ENCODE results near the gene ARHGEF7. TPM values are rescaled to one million over a fixed set of nuclear protein-coding genes. Genes with fewer than 3 reads are reported as not detected.
"Not testable (repeated sequence)": the region's sequence is repeated elsewhere in the genome, so short reads cannot be mapped to it uniquely, and the experiment has no call there.

Gene ARHGEF7
- total RNA-seq, 4 donors from 2014 or later, result 69.9 to 163 (median 102) TPM

DNA sequence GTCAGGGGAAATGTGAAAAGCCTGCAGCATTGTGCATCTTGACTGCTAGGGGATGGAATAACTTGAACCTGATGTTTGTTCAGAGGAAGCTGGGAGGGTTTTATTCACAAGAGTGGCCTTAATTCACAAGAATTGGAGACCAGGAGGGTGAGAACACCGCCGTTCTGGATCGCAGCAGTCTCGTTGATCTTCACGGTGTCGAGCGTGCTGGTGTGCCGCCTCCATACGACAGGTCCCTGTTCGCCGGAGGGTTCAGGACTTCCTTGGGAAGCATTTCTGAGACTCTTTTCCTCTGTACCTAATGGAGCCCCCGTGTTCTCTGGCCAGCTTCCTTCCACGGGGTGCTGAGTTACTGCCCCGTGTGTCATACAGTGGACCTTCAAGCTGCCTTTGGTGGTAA lies 66.9 kb downstream of the ARHGEF7 start:
- no peak for ATAC-seq (ENCODE audit: low FRiP score)
- DNase-seq (ENCODE audit: low spot score), result no peak
- TF ChIP-seq, protein P1, sequence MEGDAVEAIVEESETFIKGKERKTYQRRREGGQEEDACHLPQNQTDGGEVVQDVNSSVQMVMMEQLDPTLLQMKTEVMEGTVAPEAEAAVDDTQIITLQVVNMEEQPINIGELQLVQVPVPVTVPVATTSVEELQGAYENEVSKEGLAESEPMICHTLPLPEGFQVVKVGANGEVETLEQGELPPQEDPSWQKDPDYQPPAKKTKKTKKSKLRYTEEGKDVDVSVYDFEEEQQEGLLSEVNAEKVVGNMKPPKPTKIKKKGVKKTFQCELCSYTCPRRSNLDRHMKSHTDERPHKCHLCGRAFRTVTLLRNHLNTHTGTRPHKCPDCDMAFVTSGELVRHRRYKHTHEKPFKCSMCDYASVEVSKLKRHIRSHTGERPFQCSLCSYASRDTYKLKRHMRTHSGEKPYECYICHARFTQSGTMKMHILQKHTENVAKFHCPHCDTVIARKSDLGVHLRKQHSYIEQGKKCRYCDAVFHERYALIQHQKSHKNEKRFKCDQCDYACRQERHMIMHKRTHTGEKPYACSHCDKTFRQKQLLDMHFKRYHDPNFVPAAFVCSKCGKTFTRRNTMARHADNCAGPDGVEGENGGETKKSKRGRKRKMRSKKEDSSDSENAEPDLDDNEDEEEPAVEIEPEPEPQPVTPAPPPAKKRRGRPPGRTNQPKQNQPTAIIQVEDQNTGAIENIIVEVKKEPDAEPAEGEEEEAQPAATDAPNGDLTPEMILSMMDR (IDR thresholded peaks at IDR 0.05), result no peak

GRCh38 chr13:111183087-111183645 lies 68.1 kb downstream of the ARHGEF7 start:
- DNase-seq (ENCODE audit: low spot score), result no peak
- ATAC-seq (ENCODE audit: low FRiP score), result no peak
- TF ChIP-seq, protein P1 (IDR thresholded peaks at IDR 0.05), result no peak

DNA sequence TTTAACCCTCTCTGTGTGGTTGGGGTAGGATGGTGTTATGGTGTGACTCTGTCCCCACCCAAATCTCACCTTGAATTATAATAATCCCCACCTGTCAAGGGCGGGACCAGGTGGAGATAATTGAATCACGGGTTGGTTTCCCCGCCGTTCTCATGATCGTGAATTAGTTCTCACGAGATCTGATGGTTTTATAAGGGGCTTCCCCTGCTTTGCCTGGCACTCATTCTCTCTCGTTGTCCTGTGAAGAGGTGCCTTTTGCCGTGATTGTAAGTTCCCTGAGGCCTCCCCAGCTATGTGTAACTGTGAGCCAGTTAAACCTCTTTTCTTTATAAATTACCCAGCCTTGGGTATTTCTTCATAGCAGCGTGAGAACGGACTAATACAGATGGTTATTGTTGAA lies 68.8 kb downstream of the ARHGEF7 start:
- DNase-seq (ENCODE audit: low spot score) (no peak), ATAC-seq (ENCODE audit: low FRiP score) (no peak)
- TF ChIP-seq, protein P1 (IDR thresholded peaks at IDR 0.05), result no peak

DNA sequence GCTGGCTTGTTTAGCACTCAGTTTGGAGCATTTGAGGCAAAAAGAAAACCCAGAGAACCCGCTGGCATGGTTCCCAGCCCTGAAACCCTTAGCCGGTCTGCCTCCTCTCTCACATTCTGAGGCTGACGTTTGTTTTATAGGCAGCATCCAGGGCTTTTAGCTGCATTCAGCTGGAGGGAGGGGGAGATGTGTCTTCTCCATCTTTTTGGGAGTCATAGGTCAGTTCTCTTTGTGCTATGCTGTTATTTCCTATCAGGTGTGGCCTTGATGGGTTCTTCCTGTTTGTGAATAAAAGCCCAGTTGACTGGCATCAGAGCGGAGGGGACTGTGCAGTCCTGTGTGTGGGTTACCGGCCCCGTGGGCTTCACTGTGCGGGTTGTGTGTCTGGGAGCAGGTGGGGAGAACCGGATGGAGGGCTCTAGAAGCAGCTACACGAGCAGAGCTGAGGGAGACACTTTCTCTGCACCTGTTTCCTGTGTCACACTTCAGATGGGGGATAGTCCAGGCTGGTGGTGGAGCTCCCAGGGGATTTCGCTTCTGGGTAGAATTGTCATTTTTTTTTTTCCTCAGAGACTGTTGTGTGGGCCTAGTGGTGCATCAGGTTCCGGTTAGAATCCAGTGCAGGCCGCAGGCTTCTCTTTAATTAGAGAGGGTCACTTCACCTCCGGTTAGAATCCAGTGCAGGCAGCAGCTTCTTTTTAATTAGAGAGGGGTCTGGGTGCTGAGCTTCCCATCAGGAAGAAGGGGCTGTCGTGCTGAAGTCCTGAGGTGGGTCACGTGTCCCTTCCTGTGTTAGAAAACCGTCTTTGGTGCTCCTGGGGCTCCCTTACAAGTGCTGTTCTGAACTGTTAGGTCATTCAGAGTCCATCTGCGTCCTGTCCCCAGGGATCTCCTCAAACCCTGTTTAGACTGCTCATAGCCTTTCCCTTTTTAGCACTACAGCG lies 69.6 kb downstream of the ARHGEF7 start:
- no peak for DNase-seq (ENCODE audit: low spot score)
- ATAC-seq (ENCODE audit: low FRiP score), result no peak
- TF ChIP-seq, protein P1 (IDR thresholded peaks at IDR 0.05), result no peak

DNA sequence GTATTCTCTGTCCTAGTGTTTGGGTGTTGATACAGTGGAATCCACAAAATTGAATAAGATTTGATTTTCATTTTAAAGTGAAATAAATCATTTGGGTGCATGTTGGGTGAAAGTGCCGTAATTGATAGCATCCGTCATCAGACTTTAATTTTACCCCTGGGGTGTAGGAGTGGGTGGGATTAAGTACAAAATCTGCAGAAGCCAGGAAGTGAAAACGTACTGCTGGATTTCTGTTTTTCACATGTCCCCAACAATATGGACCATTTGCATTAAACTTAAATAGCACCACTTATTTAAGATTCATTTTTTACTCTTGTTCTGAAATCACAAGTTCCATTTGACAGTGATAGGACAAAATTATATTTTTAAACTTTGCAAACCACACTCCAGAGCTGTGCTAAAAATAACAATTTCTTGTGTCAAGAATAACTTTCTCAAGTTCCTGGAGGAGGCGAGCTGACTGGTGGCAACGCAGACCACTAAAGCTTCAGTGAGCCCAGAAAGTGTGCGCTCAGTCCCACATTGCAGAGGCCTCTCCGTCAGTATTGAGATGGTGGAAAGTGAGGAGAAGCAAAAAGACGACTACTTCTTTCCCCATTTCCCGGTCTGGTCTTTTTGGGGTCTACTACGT lies 71.3 kb downstream of the ARHGEF7 start:
- TF ChIP-seq, protein P1 (IDR thresholded peaks at IDR 0.05), result no peak
- DNase-seq (ENCODE audit: low spot score) (no peak), ATAC-seq (ENCODE audit: low FRiP score) (no peak)

DNA sequence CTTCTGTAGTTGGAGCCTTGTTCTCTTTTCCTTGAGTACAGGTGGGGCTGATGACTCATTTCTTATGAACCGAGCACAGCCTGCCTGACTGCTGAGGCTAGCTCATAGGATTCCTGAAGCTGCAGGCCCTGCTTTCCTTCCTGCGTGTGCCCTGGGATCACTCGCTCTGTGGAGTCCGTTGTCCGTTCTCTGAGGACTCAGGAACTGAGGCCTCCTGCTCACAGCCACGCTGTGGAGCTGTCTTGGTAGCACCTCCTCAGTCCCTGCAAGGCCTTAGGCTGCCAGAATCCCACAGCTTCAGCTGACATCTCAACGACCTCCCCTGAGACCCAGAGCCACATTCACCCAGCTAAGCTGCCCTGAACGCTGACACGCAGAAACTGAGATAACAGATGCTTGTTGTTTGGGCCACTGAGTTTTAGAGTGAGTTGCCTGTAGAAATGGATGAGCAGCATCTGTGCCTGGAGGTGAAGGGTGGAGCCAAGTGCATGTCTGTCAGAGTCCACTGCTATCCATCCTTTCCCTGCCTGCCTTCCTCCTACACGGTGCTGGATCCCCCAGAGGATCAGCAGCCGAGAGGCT lies 72.9 kb downstream of the ARHGEF7 start:
- ATAC-seq (ENCODE audit: low FRiP score) (peak; percentile 75), DNase-seq (ENCODE audit: low spot score) (no peak)
- TF ChIP-seq, protein P1 (IDR thresholded peaks at IDR 0.05), result no peak

GRCh38 chr13:111189064-111189505 lies 74.0 kb downstream of the ARHGEF7 start:
- not testable (repeated sequence) for DNase-seq (ENCODE audit: low spot score); ATAC-seq (ENCODE audit: low FRiP score)

DNA sequence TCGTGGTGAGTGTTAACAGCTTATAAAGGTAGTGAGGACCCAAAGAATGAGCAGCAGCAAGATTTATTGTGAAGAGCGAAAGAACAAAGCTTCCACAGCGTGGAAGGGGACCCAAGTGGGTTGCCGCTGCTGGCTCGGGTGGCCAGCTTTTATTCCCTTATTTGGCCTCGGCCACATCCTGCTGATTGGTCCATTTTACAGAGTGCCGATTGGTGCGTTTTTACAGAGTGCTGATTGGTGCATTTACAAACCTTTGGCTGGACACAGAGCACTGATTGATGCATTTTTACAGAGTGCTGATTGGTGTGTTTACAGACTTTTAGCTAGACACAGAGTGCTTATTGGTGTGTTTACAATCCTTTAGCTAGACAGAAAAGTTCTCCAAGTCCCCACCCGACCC lies 74.4 kb downstream of the ARHGEF7 start:
- not testable (repeated sequence) for ATAC-seq (ENCODE audit: low FRiP score); DNase-seq (ENCODE audit: low spot score)

DNA sequence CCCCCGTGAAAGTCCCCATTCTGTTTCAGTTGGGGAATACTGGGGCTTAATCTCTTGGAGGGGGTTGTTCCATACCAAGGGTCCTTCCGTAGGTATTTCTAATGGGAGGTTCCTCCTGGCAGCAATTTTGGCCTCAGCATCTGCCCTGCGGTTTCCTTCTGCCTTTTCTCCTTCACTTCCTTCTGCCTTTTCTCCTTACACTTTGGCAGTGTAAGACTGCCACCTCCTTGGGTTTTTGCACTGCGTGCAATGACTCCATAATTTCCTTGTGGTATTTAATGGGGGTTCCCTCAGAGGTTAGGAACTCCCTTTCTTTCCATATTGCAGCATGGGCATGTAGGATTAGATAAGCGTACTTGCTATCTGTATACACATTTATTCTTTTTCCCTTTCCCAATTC lies 78.1 kb downstream of the ARHGEF7 start:
- DNase-seq (ENCODE audit: low spot score); ATAC-seq (ENCODE audit: low FRiP score): not testable (repeated sequence)

DNA sequence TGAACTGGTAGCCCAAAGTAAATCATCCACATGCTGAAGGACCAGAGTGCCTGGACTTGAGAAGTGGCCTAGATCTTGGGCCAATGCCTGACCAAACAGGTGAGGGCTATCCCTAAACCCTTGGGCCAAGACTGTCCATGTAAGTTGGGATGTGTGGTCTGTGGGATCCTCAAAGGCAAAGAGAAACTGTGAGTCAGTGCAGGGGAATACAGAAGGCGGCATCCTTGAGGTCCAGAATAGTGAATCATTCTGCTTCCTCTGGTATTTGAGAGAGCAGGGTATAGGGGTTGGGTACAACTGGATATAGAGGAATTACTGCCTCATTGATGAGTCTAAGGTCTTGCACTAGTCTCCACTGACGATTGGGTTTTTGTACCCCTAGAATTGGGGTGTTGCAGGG lies 79.5 kb downstream of the ARHGEF7 start:
- DNase-seq (ENCODE audit: low spot score); ATAC-seq (ENCODE audit: low FRiP score): not testable (repeated sequence)
